Measurements from ENCODE around the gene KRT16.
"Not testable (repeated sequence)": the region's sequence is repeated elsewhere in the genome, so short reads cannot be mapped to it uniquely, and the experiment has no call there.

GRCh38 chr17:41606930-41607329, 5.6 kb downstream of the KRT16 start:
- TF ChIP-seq CTCF, EP300, POLR2A (IDR thresholded peaks at IDR 0.05): not testable (repeated sequence)
